Mucosa of descending colon (tissue), 3 donors: Measurements from ENCODE around the gene CAPZB. TPM values are rescaled to one million over a fixed set of nuclear protein-coding genes. Genes with fewer than 3 reads are reported as not detected.
A peak's percentile ranks its signal among the peaks of the same experiment; 100 is the strongest.

Source experiments
- ATAC-seq: fragments of 200-7000 bp; cut with Tn5 transposase; one replicate; pipeline ENCODE4 v1.9.1; 2020; ENCODE audit warnings: mild to moderate bottlenecking, moderate library complexity
- DNase-seq, 3 donors: peaks; one replicate each; pipeline ENCODE4 v3.0.0-alpha.2; 2020
- H3K36me3 ChIP-seq: fragments of 200-600 bp; one replicate; pipeline ENCODE4 v1.8.0; 2021; ENCODE audit warnings: low read depth, mild to moderate bottlenecking
- H3K4me1 ChIP-seq: fragments of 200-600 bp; one replicate; pipeline ENCODE4 v1.8.0; 2021; ENCODE audit warnings: low read depth, mild to moderate bottlenecking
- H3K4me3 ChIP-seq: fragments of 200-600 bp; one replicate; pipeline ENCODE4 v1.8.0; 2021; ENCODE audit warnings: mild to moderate bottlenecking
- H3K9me3 ChIP-seq: fragments of 200-600 bp; one replicate; pipeline ENCODE4 v1.8.0; 2021; ENCODE audit warnings: mild to moderate bottlenecking
- intact Hi-C, 2 donors: fragments of 100-400 bp; cut with DNase I in 1 of 2; cut with micrococcal nuclease in 1 of 2; formaldehyde crosslinking; loops; one replicate each; pipeline versions ENCODE4 v1.11.0 to v1.11.1; 2022; cut with DNase I, micrococcal nuclease
- long read RNA-seq, 2 donors: library from polyadenylated mRNA; unstranded; transcript quantifications; one replicate each; pipeline ENCODE4 v2.0.0, GENCODE V29; 2019 to 2021
- total RNA-seq, 3 donors: library from RNA; stranded (reverse); fragmentation: NEBNext Ultra II Directional in 2 of 3; extraction: Animal tissue kit (Norgen Biotek cat#: 25700) in 2 of 3; gene quantifications; one replicate each; pipeline versions ENCODE4 v1.2.1 to v1.2.4, GENCODE V29; 2021 to 2023
- TF ChIP-seq, protein P1 (sequence below): fragments of 200-600 bp; IDR thresholded peaks from one replicate; pipeline ENCODE4 v1.8.0; 2022; ENCODE audit warnings: antibody characterized with exemption, mild to moderate bottlenecking
- donor health status: DM: no; HTN: no; CAD: no; lungs with moderate emphysema.
- donor health status: DM: no; HTN: no; CAD: no.
- donor health status: DM: no; HTN: yes; CAD: no.

Gene CAPZB
- total RNA-seq = 100 to 1,000 TPM; 346 to 393 (median 381) TPM
- long read RNA-seq, donor 1, transcript CAPZB-203 (10 exons, 1,686 nt) = minor isoform, 78 of 281 reads
- long read RNA-seq, donor 1, transcript CAPZB-201 (9 exons, 858 nt) = major isoform, 174 of 281 reads
- long read RNA-seq, donor 1, partial matches to known transcripts = 2 of 281 reads
- long read RNA-seq, donor 1, other reads (novel, unspliced or antisense) = 23 of 281 reads
- long read RNA-seq, donor 2, transcript CAPZB-201 (9 exons, 858 nt) = major isoform, 164 of 202 reads
- long read RNA-seq, donor 2, transcript CAPZB-204 (8 exons, 1,568 nt) = minor isoform, 7 of 202 reads
- long read RNA-seq, donor 2, transcript CAPZB-208 (5 exons, 660 nt) = minor isoform, 5 of 202 reads
- long read RNA-seq, donor 2, partial matches to known transcripts = 7 of 202 reads
- long read RNA-seq, donor 2, other reads (novel, unspliced or antisense) = 19 of 202 reads

DNA sequence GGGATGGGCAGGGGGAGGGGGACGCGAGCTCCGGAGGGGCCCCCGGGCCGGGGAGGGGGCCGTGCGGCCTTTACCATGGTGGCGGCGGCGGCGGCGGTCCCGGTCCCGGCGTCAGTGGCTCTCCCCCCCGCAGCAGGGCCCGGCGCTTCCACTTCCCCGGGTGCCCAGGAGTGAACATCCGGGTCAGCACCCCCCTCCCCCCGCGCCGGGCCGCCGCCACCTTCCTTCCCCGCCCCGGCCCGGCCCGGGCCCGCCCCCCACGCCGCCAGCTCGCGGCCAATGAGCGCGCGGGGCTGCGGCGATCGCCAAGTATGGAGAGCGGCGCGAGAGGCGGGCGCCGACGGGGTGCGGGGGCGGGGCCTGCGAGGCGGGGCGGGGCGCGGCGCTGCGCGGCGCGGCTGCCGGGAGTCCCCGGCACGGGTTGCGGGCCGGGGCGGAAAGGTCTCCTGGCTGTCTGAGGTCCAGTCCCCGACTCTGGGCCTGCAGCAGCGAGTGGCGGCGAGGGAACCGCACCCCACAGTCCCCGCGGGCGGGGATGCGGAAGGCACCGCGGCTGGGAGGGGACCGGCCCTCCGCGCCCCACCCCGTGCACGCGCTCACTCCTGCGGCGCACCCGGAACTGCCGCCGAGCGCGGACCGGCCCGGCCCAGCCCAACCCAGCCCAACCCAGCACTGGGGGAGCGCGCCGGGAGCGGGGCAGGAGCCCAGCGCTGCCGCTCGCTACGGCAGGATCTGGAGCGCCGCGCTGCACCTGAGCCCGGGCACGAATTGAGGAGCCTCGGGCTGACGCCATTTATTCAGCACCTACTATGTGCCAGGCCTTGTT is at the start of gene CAPZB:
Gene CAPZB, minus strand, starts transcription at position 178 of the 826 bp plus-strand sequence. Its CDS starts 101 bp downstream, at position 77.
- Histone ChIP-seq H3K4me1 (peaks cover 49% of the 10 kb centered on the region), H3K36me3 (no peaks in the 10 kb centered on the region), H3K9me3 (no peaks in the 10 kb centered on the region), H3K4me3 (peak within 1 kb of the TSS; percentile 99)
- peak; percentile 87 for ATAC-seq
- DNase-seq = peak; percentile 96 to 98 (median 97)
- intact Hi-C loops = no loop called here
- TF ChIP-seq, protein P1, sequence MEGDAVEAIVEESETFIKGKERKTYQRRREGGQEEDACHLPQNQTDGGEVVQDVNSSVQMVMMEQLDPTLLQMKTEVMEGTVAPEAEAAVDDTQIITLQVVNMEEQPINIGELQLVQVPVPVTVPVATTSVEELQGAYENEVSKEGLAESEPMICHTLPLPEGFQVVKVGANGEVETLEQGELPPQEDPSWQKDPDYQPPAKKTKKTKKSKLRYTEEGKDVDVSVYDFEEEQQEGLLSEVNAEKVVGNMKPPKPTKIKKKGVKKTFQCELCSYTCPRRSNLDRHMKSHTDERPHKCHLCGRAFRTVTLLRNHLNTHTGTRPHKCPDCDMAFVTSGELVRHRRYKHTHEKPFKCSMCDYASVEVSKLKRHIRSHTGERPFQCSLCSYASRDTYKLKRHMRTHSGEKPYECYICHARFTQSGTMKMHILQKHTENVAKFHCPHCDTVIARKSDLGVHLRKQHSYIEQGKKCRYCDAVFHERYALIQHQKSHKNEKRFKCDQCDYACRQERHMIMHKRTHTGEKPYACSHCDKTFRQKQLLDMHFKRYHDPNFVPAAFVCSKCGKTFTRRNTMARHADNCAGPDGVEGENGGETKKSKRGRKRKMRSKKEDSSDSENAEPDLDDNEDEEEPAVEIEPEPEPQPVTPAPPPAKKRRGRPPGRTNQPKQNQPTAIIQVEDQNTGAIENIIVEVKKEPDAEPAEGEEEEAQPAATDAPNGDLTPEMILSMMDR = no peak

DNA sequence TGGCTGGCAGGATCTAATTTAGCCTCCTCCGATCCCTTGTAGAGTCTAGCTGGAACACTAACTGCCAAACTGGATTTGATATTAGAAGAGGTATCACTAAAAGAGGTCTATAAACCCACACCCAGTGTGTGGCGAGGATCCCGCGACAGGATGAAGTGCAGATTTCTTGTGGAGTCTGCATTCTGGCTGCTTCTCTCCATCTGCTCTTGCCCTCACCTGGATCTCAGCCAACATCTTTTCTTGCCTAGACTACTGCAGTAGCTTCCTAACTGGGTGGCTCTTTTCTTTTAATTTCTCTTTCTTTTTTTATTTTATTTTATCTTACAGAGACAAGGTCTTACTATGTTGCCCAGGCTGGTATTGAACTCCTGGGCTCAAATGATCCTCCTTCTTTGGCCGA is 48.9 kb upstream of the CAPZB start:
- Histone ChIP-seq H3K4me1 (no peaks in the 10 kb centered on the region), H3K9me3 (peaks cover 4% of the 10 kb centered on the region), H3K36me3 (no peaks in the 10 kb centered on the region), H3K4me3 (no peak overlapping the region)
- intact Hi-C loops = no loop called here
- DNase-seq (no peak), ATAC-seq (no peak)
- TF ChIP-seq, protein P1 = no peak

DNA sequence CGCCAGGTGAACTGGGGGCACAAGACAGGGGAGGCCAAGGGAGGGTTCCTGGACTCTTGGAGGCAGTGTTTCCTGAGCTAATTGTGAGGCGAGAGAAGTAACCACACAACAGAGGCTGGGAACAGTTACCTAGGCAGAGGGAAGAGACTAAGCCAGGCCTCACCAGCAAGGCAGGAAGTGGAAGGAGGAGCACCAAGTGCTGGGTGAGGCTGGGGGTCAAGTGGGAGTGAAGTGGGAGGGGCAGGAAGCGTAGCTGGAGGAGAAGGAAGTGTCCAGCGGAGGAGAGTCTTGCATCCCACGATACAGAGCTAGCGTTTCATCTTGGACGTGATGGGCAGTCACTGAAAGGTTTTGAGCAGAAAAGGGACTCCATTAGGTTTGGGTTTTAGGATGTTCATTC is 48.3 kb upstream of the CAPZB start:
- no peak for DNase-seq

DNA sequence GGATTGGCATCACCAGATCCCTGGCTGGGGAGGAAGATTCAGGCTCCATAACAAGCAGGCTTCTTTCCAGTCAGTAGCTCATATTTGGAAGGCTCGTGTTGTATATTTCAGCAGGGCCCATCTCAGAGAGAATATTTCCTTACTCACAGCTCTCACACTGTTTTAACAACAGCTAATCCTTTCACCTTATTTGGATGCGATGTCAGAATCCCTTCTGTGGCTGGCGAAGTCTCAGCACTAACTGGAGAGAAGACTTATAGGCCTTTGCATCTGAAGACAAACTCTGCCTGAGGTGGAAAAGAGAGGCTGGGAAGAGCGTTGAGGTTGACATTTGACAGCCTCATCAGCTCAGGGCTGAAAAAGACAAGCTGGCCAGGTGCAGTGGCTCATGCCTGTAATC is 47.2 kb upstream of the CAPZB start:
- TF ChIP-seq, protein P1 = no peak
- peak; percentile 33 for ATAC-seq
- intact Hi-C loops = no loop called here
- Histone ChIP-seq H3K4me1 (no peaks in the 10 kb centered on the region), H3K4me3 (no peak overlapping the region), H3K9me3 (peaks cover 4% of the 10 kb centered on the region), H3K36me3 (no peaks in the 10 kb centered on the region)
- DNase-seq = no peak

More for the DNA sequence above, 48.3 kb upstream of the CAPZB start:
- H3K9me3 ChIP-seq = peaks cover 4% of the 10 kb centered on the region
- no peaks in the 10 kb centered on the region for H3K4me1 ChIP-seq
- TF ChIP-seq, protein P1 = no peak
- H3K36me3 ChIP-seq = no peaks in the 10 kb centered on the region
- no peak overlapping the region for H3K4me3 ChIP-seq
- intact Hi-C loops = no loop called here
- peak; percentile 22 for ATAC-seq

DNA sequence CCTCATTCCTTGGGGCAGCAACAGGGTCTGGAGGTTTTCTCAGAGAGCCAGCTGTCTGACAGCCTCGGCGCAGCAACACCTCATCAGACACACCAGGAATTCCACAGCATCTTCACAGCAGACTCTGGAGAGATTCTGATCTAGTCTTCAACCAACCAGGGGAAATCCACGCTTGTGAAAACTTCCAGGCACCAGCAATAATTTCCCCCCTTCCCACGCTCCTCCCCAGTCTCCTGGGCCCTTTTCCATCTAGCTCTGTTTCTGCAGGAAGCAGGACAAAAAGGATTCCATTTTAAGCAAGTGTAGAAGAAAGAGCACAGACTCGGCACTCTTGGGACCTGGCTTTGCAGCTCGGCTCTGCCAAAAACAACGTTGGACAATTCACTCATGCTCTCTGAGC is 44.3 kb upstream of the CAPZB start:
- no peaks in the 10 kb centered on the region for H3K4me1 ChIP-seq
- DNase-seq = no peak
- ATAC-seq = no peak
- no peak overlapping the region for H3K4me3 ChIP-seq
- intact Hi-C loops = no loop called here
- no peaks in the 10 kb centered on the region for H3K36me3 ChIP-seq
- TF ChIP-seq, protein P1 = no peak
- peaks cover 4% of the 10 kb centered on the region for H3K9me3 ChIP-seq
